Ectodermal cell (in vitro differentiated cells): ENCODE measurements around the gene ATP6V1C2.

Experiments
- H3K27ac ChIP-seq: 2 replicates; pipeline ENCODE4 v1.7.0; 2013; ENCODE audit warnings: mild to moderate bottlenecking, low read depth, low read length; ENCODE audit not compliant: insufficient read depth, poor library complexity, severe bottlenecking
- H3K27me3 ChIP-seq: 2 replicates; pipeline ENCODE4 v1.7.0; 2013; ENCODE audit warnings: mild to moderate bottlenecking, low read length; ENCODE audit not compliant: insufficient read depth, control insufficient read depth, poor library complexity, severe bottlenecking
- H3K36me3 ChIP-seq: one replicate; pipeline ENCODE4 v1.7.0; 2013; ENCODE audit warnings: low read length; ENCODE audit not compliant: control insufficient read depth, insufficient read depth
- H3K4me1 ChIP-seq: one replicate; pipeline ENCODE4 v1.7.0; 2013; ENCODE audit warnings: low read length; ENCODE audit not compliant: control insufficient read depth, insufficient read depth
- H3K4me3 ChIP-seq: 2 replicates; pipeline ENCODE4 v1.7.0; 2013; ENCODE audit warnings: low read depth, low read length, control low read depth; ENCODE audit not compliant: insufficient read depth
- H3K9me3 ChIP-seq: 2 replicates; pipeline ENCODE4 v1.7.0; 2013; ENCODE audit warnings: mild to moderate bottlenecking, low read length, moderate library complexity; ENCODE audit not compliant: control insufficient read depth
- WGBS, 2 experiments: methylation state at CpG; one replicate each; pipeline ENCODE4 v1.1.7; 2013; ENCODE audit warnings: missing lambda C conversion rate in 2 of 2; 5-methylcytosine and 5-hydroxymethylcytosine counted together

The ATP6V1C2 gene

GRCh38 chr2:10732924-10733565 is 11.6 kb downstream of the ATP6V1C2 start:
- no peaks in the 10 kb centered on the region for H3K27me3 ChIP-seq
- WGBS, 2 experiments: 78 to 86% methylated on average over 8 to 9 of the region's 9 CpGs

DNA sequence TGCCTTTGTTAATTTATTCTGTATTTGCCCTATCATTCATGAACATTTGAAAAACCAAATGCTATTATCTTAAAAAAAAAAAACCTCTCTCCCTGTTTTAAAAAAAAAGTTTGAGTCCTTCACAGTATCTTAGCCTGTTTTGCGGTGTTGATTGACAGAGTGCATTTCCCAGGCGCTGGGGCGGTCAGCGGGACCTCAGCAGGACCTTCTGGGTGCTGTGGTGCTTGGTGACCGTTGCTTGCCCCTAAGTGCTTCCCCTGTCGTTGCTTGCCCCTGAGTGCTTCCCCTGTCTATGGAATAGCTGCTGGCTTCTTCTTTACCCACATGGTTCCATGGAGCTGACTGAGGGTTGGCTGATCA is 12.1 kb downstream of the ATP6V1C2 start:
- no peaks in the 10 kb centered on the region for H3K27me3 ChIP-seq
- no peak overlapping the region for H3K4me3 ChIP-seq
- H3K27ac ChIP-seq: no peak overlapping the region
- no peaks in the 10 kb centered on the region for H3K9me3 ChIP-seq
- no peaks in the 10 kb centered on the region for H3K36me3 ChIP-seq
- 84 to 88% methylated on average over 6 of the region's 6 CpGs for WGBS, 2 experiments
- no peaks in the 10 kb centered on the region for H3K4me1 ChIP-seq

More at GRCh38 chr2:10732924-10733565, 11.6 kb downstream of the ATP6V1C2 start:
- no peaks in the 10 kb centered on the region for H3K9me3 ChIP-seq
- no peak overlapping the region for H3K4me3 ChIP-seq
- H3K36me3 ChIP-seq: no peaks in the 10 kb centered on the region
- H3K27ac ChIP-seq: no peak overlapping the region
- no peaks in the 10 kb centered on the region for H3K4me1 ChIP-seq

DNA sequence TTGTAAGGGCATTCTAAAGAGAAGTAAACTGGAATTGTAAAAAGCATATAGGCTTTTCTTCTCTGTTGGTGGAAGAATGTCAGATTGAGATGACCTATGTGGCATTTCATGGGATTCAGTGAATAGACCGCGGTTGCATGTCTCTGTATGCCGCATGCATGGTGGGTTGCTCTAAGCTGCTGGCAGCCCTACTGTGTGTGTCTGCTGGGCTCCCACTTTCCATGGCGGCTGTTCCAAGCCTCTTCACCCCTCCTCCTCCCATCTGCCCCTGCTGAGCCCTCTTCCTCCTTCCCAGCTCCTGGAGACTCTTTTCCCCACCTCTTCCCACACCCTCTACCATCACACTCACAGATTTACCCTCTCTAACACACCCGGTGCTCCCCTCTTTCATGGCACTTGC is 12.6 kb downstream of the ATP6V1C2 start:
- WGBS, 2 experiments: 85 to 90% methylated on average over 5 of the region's 5 CpGs

DNA sequence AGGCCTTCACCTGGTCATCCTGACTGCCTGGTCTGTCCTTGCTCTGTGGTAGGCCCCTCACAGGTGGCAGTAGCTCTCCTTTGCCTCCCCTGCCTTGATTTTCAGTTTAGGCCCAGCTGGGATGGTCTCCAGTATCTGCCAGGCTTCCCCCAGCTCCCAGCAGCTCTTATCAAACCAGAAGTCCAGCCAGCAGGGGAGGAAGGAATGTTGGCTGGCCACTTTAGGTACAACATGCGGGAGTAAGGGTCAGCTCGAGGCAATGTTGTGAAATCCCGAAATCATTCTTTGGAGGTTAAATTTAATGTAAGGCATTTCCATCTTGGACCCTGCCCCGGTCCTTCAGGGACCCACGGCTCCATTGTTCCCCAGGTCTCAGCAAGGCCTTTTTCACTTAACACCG is 16.8 kb downstream of the ATP6V1C2 start:
- H3K4me3 ChIP-seq: no peak overlapping the region
- no peaks in the 10 kb centered on the region for H3K36me3 ChIP-seq
- H3K9me3 ChIP-seq: no peaks in the 10 kb centered on the region
- H3K27me3 ChIP-seq: no peaks in the 10 kb centered on the region
- 93 to 95% methylated on average over 6 of the region's 6 CpGs for WGBS, 2 experiments
- H3K27ac ChIP-seq: no peak overlapping the region
- H3K4me1 ChIP-seq: no peaks in the 10 kb centered on the region

More for the DNA sequence above, 12.6 kb downstream of the ATP6V1C2 start:
- no peak overlapping the region for H3K4me3 ChIP-seq
- H3K36me3 ChIP-seq: no peaks in the 10 kb centered on the region
- H3K9me3 ChIP-seq: no peaks in the 10 kb centered on the region
- no peaks in the 10 kb centered on the region for H3K27me3 ChIP-seq
- H3K27ac ChIP-seq: no peak overlapping the region
- no peaks in the 10 kb centered on the region for H3K4me1 ChIP-seq

GRCh38 chr2:10740226-10740625 is 18.8 kb downstream of the ATP6V1C2 start:
- WGBS, 2 experiments: 92% methylated on average over 3 of the region's 3 CpGs
- H3K27me3 ChIP-seq: no peaks in the 10 kb centered on the region
- no peaks in the 10 kb centered on the region for H3K36me3 ChIP-seq
- no peak overlapping the region for H3K27ac ChIP-seq
- H3K4me3 ChIP-seq: no peak overlapping the region
- H3K9me3 ChIP-seq: no peaks in the 10 kb centered on the region
- no peaks in the 10 kb centered on the region for H3K4me1 ChIP-seq

- 53 to 68% methylated on average over 2 of the region's 2 CpGs for WGBS, 2 experiments
- Histone ChIP-seq H3K27me3 (no peaks in the 10 kb centered on the region), H3K9me3 (no peaks in the 10 kb centered on the region), H3K27ac (no peak overlapping the region), H3K36me3 (no peaks in the 10 kb centered on the region), H3K4me1 (no peaks in the 10 kb centered on the region), H3K4me3 (no peak overlapping the region)
These were observed 19.7 kb downstream of the ATP6V1C2 start for GRCh38 chr2:10741139-10741538.

GRCh38 chr2:10742666-10743065 is 21.2 kb downstream of the ATP6V1C2 start:
- WGBS, 2 experiments: 92 to 93% methylated on average over 11 of the region's 11 CpGs
- no peaks in the 10 kb centered on the region for H3K36me3 ChIP-seq
- H3K27me3 ChIP-seq: no peaks in the 10 kb centered on the region
- no peaks in the 10 kb centered on the region for H3K4me1 ChIP-seq
- no peak overlapping the region for H3K4me3 ChIP-seq
- no peak overlapping the region for H3K27ac ChIP-seq
- H3K9me3 ChIP-seq: no peaks in the 10 kb centered on the region

- no peak overlapping the region for H3K4me3 ChIP-seq
- H3K9me3 ChIP-seq: no peaks in the 10 kb centered on the region
- no peaks in the 10 kb centered on the region for H3K27me3 ChIP-seq
- H3K4me1 ChIP-seq: no peaks in the 10 kb centered on the region
- H3K27ac ChIP-seq: no peak overlapping the region
- H3K36me3 ChIP-seq: no peaks in the 10 kb centered on the region
- 93 to 94% methylated on average over 6 of the region's 6 CpGs for WGBS, 2 experiments
These were observed 29.2 kb downstream of the ATP6V1C2 start for GRCh38 chr2:10750610-10751009.

GRCh38 chr2:10752236-10752635 is 30.8 kb downstream of the ATP6V1C2 start:
- Histone ChIP-seq H3K36me3 (no peaks in the 10 kb centered on the region), H3K4me1 (no peaks in the 10 kb centered on the region), H3K27ac (no peak overlapping the region), H3K4me3 (no peak overlapping the region), H3K9me3 (no peaks in the 10 kb centered on the region), H3K27me3 (no peaks in the 10 kb centered on the region)
- 84 to 85% methylated on average over 5 of the region's 5 CpGs for WGBS, 2 experiments

DNA sequence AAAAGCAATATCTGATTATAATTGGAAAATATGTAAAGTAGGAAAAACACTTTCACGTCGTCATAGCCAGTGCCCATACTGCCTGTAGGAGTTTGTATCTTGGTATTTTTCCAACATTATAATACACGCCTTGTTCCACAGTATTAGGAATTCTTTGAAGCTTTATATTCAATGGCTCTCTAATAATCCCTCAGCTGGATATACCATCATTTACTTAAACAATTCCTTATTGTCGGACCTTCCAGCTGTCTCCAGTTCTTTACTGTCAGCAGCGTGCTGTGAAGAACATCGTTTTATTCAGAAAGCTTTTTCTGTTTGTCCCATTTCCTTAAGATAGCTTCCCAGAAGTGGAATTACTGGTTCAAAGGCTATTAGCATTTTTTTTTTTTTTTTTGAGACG is 31.7 kb downstream of the ATP6V1C2 start:
- 91 to 94% methylated on average over 7 of the region's 7 CpGs for WGBS, 2 experiments
- no peak overlapping the region for H3K4me3 ChIP-seq
- no peak overlapping the region for H3K27ac ChIP-seq
- no peaks in the 10 kb centered on the region for H3K27me3 ChIP-seq
- no peaks in the 10 kb centered on the region for H3K36me3 ChIP-seq
- H3K9me3 ChIP-seq: no peaks in the 10 kb centered on the region
- no peaks in the 10 kb centered on the region for H3K4me1 ChIP-seq

GRCh38 chr2:10753876-10754275 is 32.4 kb downstream of the ATP6V1C2 start:
- no peaks in the 10 kb centered on the region for H3K27me3 ChIP-seq
- no peaks in the 10 kb centered on the region for H3K36me3 ChIP-seq
- no peak overlapping the region for H3K4me3 ChIP-seq
- WGBS, 2 experiments: 92 to 94% methylated on average over 8 of the region's 8 CpGs
- H3K27ac ChIP-seq: no peak overlapping the region
- H3K4me1 ChIP-seq: no peaks in the 10 kb centered on the region
- H3K9me3 ChIP-seq: no peaks in the 10 kb centered on the region
